C4-2B (cell line): ENCODE measurements around the gene SLC37A2.

Experiments
- ZFX ChIP-seq: fragments of 450-650 bp; IDR thresholded peaks from 2 replicates; pipeline ENCODE4 v1.6.1; 2017
- TF ChIP-seq, protein P1 (sequence below): fragments of 450-650 bp; conservative IDR thresholded peaks from 2 replicates; pipeline ENCODE4 v1.5.1; 2017; ENCODE audit warnings: mild to moderate bottlenecking

- TF ChIP-seq, protein P1, sequence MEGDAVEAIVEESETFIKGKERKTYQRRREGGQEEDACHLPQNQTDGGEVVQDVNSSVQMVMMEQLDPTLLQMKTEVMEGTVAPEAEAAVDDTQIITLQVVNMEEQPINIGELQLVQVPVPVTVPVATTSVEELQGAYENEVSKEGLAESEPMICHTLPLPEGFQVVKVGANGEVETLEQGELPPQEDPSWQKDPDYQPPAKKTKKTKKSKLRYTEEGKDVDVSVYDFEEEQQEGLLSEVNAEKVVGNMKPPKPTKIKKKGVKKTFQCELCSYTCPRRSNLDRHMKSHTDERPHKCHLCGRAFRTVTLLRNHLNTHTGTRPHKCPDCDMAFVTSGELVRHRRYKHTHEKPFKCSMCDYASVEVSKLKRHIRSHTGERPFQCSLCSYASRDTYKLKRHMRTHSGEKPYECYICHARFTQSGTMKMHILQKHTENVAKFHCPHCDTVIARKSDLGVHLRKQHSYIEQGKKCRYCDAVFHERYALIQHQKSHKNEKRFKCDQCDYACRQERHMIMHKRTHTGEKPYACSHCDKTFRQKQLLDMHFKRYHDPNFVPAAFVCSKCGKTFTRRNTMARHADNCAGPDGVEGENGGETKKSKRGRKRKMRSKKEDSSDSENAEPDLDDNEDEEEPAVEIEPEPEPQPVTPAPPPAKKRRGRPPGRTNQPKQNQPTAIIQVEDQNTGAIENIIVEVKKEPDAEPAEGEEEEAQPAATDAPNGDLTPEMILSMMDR, result no peak
- no peak for TF ChIP-seq ZFX
Measured at GRCh38 chr11:125020342-125020741, 42.8 kb upstream of the SLC37A2 start.
